M059J (cell line): ENCODE data around the gene ACY1. TPM values are rescaled to one million over a fixed set of nuclear protein-coding genes. Genes with fewer than 3 reads are reported as not detected.

ENCODE experiments used
- DNase-seq: peaks from one replicate; pipeline ENCODE4 v3.0.0-alpha.2; 2012; ENCODE audit warnings: low read depth
- total RNA-seq: library from RNA; depleted of rRNA; stranded (reverse); fragments of >200 nt; shearing (Covaris generic); gene quantifications from 2 replicates; pipeline ENCODE4 v1.2.3, GENCODE V29; 2014

ACY1 gene
- total RNA-seq, 1 experiment from 2014 or later: 29.4 TPM

DNA sequence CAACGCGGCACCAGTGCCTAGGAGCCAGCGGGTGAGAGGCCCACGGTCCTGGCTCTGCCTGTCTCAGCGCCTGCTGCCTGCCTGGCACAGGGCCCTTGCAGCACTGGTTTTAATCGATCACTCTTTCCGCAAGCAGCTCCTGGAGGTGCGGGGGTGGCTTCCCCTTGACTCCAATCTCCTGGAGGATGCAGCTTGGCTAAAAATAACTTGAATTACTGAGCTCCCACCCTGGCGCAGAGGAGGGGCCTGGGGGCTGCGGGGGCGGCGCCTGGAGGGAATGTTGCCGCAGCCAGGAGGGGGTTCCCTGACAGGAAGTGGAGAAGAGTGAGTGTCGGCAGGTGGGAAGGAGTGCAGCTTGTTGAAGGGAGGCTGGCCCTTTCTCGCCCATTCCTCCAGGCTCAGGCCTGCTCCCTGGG is 22.2 kb downstream of the ACY1 start:
- DNase-seq: no peak

DNA sequence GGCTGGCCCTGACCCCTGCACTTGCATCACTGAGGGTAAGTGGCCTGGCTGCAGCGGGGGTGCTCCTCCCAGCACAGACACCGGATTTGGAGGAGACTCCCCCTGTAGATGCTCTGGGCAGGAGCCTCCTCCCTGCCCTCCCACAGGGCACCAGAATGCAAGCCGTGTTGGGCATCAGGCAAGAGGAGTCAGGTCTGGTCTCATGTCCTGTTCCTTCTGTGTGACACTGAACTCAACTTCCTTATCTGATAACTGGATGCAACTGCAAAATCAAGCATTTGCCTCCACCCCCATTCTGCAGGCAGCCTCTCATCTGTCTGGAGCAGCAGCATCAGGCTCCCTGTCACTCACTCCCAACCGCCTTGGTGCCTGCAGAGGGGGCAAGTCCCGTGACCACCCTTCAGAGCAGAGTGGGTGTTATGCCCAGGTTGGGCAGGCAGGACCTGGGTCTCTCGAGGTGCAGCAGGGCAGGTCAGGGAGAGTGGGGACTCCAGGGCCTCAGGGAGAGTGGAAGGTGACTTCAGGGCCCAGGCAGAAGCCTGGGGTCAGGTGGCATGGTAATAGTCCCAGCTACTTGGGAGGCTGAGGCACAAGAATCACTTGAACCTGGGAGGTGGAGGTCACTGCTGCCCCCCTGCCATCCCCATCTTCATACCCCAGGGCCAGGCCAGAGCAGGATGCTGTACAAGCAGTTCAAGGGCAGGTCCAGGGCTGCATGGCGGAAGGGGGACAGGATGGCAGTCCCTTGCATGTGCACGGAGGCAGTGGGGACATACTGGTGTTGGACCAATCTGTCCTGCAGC is 22.9 kb downstream of the ACY1 start:
- DNase-seq: no peak

DNA sequence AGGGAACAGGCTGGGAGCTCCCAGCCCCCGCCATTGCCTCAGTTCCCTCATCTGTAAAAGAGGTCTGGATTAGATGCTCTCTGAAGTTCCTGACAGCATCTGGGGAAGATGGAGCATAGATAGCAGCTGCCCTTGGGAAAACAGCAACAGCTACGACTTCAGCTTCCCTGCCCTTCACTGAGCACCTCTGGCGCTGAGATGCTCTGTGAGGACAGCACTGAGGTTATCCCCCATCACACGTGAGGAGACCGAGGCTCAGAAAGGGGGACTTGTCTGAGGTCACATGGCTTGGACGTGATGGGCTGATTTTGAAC is 23.4 kb downstream of the ACY1 start:
- DNase-seq: no peak

DNA sequence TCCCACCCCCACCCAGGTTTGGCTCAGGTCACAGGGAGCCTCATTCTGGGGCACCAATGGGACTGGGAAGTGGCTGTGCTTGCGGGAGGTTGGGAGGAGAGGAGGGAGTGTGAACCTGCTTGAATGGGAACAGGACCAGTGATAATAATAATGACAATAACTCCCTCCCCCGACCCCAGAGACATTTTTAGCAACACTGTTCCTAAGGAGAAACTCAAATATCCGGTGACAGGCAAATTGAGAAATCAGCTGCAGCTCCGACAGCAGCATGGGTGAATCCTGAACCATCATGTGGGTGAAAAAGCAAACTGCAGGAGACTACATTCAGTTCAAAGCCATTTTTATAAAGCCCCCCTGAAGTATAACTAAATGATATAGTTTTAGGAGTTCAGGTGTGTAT is 24.0 kb downstream of the ACY1 start:
- no peak for DNase-seq

DNA sequence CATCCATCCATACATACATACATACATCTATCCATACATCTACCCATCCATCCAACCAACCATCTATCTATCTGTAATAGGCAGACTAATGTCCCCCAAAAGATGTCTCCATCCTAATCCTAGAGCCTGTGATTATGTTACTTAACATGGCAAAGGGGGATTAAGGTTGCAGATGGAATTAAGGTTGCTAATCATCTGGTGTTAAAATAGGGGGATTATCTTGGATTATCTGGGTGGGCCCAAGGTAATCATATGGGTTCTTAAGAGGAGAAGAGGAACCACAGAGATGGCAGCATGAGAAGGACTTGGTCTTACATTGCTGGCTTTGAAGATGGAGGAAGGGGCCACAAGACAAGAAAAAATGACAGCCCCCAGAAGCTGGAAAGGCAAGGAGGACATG is 27.1 kb downstream of the ACY1 start:
- DNase-seq: no peak

DNA sequence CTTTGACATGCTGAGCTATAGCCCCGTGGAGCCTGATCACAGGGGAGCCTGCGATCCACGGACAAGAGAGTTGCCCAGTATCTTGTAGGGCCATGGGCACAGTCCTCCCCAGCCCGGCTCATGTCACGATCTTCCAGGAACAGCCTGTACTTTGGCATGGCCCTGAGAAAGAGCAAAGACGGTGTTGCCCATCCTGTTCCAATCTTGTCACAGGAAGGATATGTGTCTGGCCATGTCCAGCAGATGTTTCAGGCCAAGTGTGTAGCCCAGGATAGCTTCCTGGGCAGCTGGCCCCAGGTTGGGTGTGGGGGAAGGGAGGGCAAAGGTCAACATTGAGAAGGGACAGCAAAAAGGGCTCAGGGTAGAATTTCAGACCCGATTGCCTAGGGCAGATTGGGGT is 29.4 kb downstream of the ACY1 start:
- no peak for DNase-seq

- DNase-seq: no peak
Observed at GRCh38 chr3:52013802-52014598, 30.7 kb downstream of the ACY1 start.

GRCh38 chr3:52014613-52015012 is 31.3 kb downstream of the ACY1 start:
- peak; percentile 18 for DNase-seq

- DNase-seq: no peak
Observed at GRCh38 chr3:52015438-52016228, 32.3 kb downstream of the ACY1 start.

GRCh38 chr3:52017586-52017985 is 34.3 kb downstream of the ACY1 start:
- DNase-seq: no peak

DNA sequence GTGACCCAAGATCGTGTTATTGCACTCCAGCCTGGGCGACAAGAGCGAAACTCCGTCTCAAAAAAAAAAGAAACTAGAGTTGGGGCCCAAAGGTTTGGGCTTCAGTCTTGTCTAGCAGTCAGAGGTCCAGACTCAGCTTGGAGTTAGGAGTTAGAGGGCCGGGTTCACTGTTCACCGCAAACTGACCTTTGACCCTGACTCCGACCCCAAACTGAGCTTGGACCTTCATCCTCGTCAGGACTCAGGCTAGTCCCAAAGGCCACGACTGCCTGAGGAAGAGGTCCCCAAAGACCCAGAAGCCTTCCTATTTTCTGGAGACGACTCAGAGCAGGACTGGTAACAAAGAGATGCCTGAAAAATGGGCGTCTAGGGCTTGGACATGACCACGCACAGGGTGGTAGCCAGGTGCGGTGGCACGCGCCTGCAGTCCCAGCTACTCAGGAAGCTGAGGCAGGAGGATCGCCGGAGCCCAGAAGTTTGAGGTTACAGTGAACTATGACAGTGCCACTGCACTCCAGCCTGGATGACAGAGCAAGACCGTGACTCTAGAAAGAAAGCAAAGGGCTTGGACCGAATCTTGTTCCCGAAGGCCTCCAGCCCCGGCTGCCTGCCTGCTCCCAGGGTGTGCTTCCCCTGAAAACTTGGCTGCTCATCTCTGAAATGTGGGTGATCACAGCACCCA is 35.1 kb downstream of the ACY1 start:
- no peak for DNase-seq

- DNase-seq: no peak
Observed at GRCh38 chr3:52019352-52020080, 36.2 kb downstream of the ACY1 start.

GRCh38 chr3:52020796-52021195 is 37.5 kb downstream of the ACY1 start:
- no peak for DNase-seq

DNA sequence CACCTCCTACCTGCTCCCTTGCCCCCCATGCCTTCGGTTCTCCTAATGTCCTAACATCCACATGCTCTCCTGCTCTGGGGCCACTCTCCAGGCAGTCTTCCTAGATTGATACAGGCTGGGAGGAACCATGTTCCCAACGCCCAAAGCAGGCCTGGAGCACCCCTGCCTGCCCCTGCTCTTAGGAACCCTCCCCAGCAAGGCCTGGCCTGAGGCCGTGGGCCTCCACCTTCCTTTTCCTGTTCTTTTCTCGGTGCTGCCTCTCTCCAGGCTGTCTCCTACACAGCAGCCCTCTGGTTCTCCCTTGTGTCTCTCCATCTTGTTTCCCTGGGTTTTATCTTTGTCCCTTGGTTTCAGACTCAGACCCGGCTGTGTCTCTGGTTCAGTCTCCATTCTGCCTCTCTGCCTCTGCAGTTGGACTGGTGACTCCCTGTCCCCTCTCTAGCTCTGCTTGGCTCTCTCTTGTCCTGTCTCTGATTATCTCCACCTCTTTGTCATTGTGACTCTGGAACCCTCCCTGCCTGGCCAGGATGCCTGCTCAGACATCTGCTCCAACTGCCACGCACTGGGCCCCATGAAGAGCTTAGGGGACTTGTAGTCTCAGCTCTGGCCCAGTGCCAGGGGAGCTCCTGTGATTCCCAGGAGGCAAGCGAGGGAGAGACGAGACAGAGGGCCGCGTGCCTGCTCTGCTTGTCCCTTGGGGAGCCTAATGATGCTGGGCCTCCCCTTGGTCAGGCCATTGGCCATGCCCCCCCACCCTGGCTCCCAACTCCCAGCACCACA is 38.3 kb downstream of the ACY1 start:
- DNase-seq: no peak

- no peak for DNase-seq
Observed at GRCh38 chr3:52022323-52023100, 39.2 kb downstream of the ACY1 start.

- DNase-seq: no peak
Observed at GRCh38 chr3:52023101-52023770, 39.9 kb downstream of the ACY1 start.

- DNase-seq: no peak
Observed at GRCh38 chr3:52023860-52024764, 40.8 kb downstream of the ACY1 start.
